Mesenchymal stem cell (in vitro differentiated cells and primary cell): Measurements from ENCODE around the gene USP24. TPM values are rescaled to one million over a fixed set of nuclear protein-coding genes. Genes with fewer than 3 reads are reported as not detected.
A peak's percentile ranks its signal among the peaks of the same experiment; 100 is the strongest.

Source experiments
- DNase-seq: peaks from one replicate; pipeline ENCODE4 v3.0.0-alpha.2; 2013
- H2AFZ ChIP-seq: one replicate; pipeline ENCODE4 v1.6.1; 2013; ENCODE audit warnings: low read depth, mild to moderate bottlenecking, control low read depth, inconsistent platforms, low read length, moderate library complexity
- H2AK5ac ChIP-seq: 2 replicates; pipeline ENCODE4 v1.6.1; 2013; ENCODE audit warnings: low read length, moderate library complexity, mild to moderate bottlenecking, inconsistent platforms; ENCODE audit not compliant: severe bottlenecking
- H2BK120ac ChIP-seq: one replicate; pipeline ENCODE4 v1.6.1; 2013; ENCODE audit warnings: low read depth, mild to moderate bottlenecking, inconsistent platforms, low read length, moderate library complexity
- H2BK12ac ChIP-seq, 2 experiments: one replicate each; pipeline ENCODE4 v1.6.1; 2013; ENCODE audit warnings: inconsistent platforms in 2 of 2, low read length in 2 of 2, mild to moderate bottlenecking in 2 of 2, moderate library complexity in 2 of 2, control low read depth in 1 of 2
- H2BK15ac ChIP-seq: one replicate; pipeline ENCODE4 v1.6.1; 2013; ENCODE audit warnings: mild to moderate bottlenecking, low read depth, inconsistent platforms; ENCODE audit not compliant: poor library complexity, severe bottlenecking
- H2BK5ac ChIP-seq: 2 replicates; pipeline ENCODE4 v1.6.1; 2013; ENCODE audit warnings: low read depth, mild to moderate bottlenecking, low read length, control low read depth, inconsistent platforms; ENCODE audit not compliant: poor library complexity, severe bottlenecking
- H3K14ac ChIP-seq, 2 experiments: one replicate each; pipeline ENCODE4 v1.6.1; 2013; ENCODE audit warnings: inconsistent platforms in 2 of 2, low read length in 2 of 2, control low read depth in 1 of 2, mild to moderate bottlenecking in 1 of 2, moderate library complexity in 1 of 2
- H3K18ac ChIP-seq, 2 experiments: one replicate each; pipeline ENCODE4 v1.6.1; 2013; ENCODE audit warnings: inconsistent platforms in 2 of 2, low read length in 2 of 2, control low read depth in 1 of 2, low read depth in 1 of 2, mild to moderate bottlenecking in 1 of 2
- H3K23ac ChIP-seq, 2 experiments: one replicate each; pipeline ENCODE4 v1.6.1; 2013; ENCODE audit warnings: inconsistent platforms in 2 of 2, low read length in 2 of 2, mild to moderate bottlenecking in 2 of 2, moderate library complexity in 2 of 2, control low read depth in 1 of 2
- H3K27ac ChIP-seq: 2 replicates; pipeline ENCODE4 v1.5.1; 2013; ENCODE audit warnings: mild to moderate bottlenecking, moderate library complexity, low read length, control low read depth, inconsistent platforms; ENCODE audit not compliant: poor library complexity, severe bottlenecking
- H3K27me3 ChIP-seq, 2 experiments: 2 replicates each; pipeline versions ENCODE4 v1.6.1 to v1.7.0; 2013; ENCODE audit warnings: low read length in 2 of 2, mild to moderate bottlenecking in 2 of 2, moderate library complexity in 2 of 2, control low read depth in 1 of 2, inconsistent platforms in 1 of 2; ENCODE audit not compliant: control insufficient read depth in 1 of 2, insufficient read depth in 1 of 2
- H3K36me3 ChIP-seq, 2 experiments: 2 replicates each; pipeline versions ENCODE4 v1.6.1 to v1.7.0; 2013; ENCODE audit warnings: low read length in 2 of 2, control low read depth in 1 of 2, inconsistent platforms in 1 of 2, low read depth in 1 of 2, mild to moderate bottlenecking in 1 of 2; ENCODE audit not compliant: insufficient read depth in 2 of 2, control insufficient read depth in 1 of 2
- H3K4ac ChIP-seq, 2 experiments: one replicate each; pipeline ENCODE4 v1.6.1; 2013; ENCODE audit warnings: inconsistent platforms in 2 of 2, low read length in 2 of 2, mild to moderate bottlenecking in 2 of 2, moderate library complexity in 2 of 2, control low read depth in 1 of 2, low read depth in 1 of 2
- H3K4me1 ChIP-seq: 2 replicates; pipeline ENCODE4 v1.6.1; 2013; ENCODE audit warnings: low read depth, low read length, control low read depth; ENCODE audit not compliant: control insufficient read depth, insufficient read depth
- H3K4me2 ChIP-seq: 2 replicates; pipeline ENCODE4 v1.6.1; 2013; ENCODE audit warnings: low read length, mild to moderate bottlenecking, inconsistent platforms; ENCODE audit not compliant: poor library complexity, severe bottlenecking
- H3K4me3 ChIP-seq, 2 experiments: 2 replicates each; pipeline versions ENCODE4 v1.5.1 to v1.7.0; 2013; ENCODE audit warnings: low read length in 2 of 2, mild to moderate bottlenecking in 2 of 2, control low read depth in 1 of 2, low read depth in 1 of 2; ENCODE audit not compliant: insufficient read depth in 1 of 2
- H3K79me1 ChIP-seq: replicated peaks from 2 replicates; pipeline ENCODE4 v1.6.1; 2013; ENCODE audit warnings: mild to moderate bottlenecking, control low read depth, low read length, inconsistent platforms; ENCODE audit not compliant: poor library complexity, severe bottlenecking
- H3K9ac ChIP-seq: 2 replicates; pipeline ENCODE4 v1.7.0; 2013; ENCODE audit warnings: mild to moderate bottlenecking, low read length, moderate library complexity
- H3K9me3 ChIP-seq: 2 replicates; pipeline ENCODE4 v1.7.0; 2013; ENCODE audit warnings: mild to moderate bottlenecking, low read length; ENCODE audit not compliant: control insufficient read depth
- H4K8ac ChIP-seq: one replicate; pipeline ENCODE4 v1.6.1; 2013; ENCODE audit warnings: inconsistent platforms, mild to moderate bottlenecking, low read length, moderate library complexity
- H4K91ac ChIP-seq: one replicate; pipeline ENCODE4 v1.6.1; 2013; ENCODE audit warnings: mild to moderate bottlenecking, low read length, inconsistent platforms
- WGBS: methylation state at CpG from one replicate; pipeline ENCODE4 v1.1.7; 2013; ENCODE audit warnings: mixed read lengths; 5-methylcytosine and 5-hydroxymethylcytosine counted together
- polyA plus RNA-seq, 2 experiments: library from polyadenylated mRNA; stranded (reverse); fragments of 200-250 nt; gene quantifications; one replicate each; pipeline ENCODE4 v1.2.3, GENCODE V29; 2013

The USP24 gene
- 14.4 TPM for polyA plus RNA-seq (2013, experiment 1 of 2)
- polyA plus RNA-seq (2013, experiment 2 of 2): 13.3 TPM

DNA sequence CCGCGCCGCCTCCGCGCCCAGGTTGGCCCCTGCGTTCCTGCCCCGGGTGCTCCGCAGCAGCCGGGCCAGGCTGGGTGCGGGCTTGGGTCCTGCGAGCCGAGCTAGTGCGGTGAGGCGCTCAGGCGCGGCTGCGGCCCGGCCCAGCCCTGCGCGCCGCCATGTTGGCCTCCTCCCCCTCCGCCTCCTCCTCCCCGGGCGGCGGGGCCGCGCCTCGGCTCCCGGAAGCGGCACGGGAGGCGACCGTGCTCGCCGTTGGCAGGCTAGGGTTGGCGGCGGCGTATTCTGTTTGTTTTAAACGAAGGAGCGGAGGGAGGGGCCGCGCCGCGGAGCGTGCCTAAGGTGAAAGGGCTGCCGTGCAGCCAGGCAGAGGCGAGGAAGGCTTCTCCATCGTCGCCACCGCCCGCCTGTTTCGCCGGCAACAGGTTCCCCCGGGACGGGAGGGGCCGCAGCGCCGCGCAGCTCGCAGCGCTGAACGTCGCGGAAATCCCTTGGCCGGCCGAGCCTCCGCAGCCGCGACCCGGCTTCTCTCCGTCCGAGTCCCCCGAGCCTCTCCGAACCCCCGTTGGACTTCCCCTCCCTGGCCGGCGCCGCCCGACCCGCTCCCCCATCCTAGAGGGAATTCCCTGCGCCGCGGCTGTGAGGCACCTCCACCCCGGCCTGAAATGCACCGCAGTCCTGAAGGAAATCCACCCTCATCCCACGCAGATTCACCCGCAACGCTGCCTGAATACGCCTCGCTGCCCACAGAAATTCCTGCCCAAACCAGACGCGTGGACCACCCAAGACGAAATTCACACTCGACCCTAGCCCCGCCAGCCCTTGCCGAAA lies at the start of gene USP24:
TSS of gene USP24 (minus strand) at position 171 of the 828 bp plus-strand sequence. CDS start 251 bp downstream, outside the sequence.
- Histone ChIP-seq H4K8ac (peak within 1 kb of the TSS; percentile 99), H3K4me3 (peak within 1 kb of the TSS; percentile 93 to 95), H3K14ac (peak within 1 kb of the TSS; percentile 74 to 99), H2BK120ac (peak within 1 kb of the TSS; percentile 82), H3K27ac (peak within 1 kb of the TSS; percentile 80), H3K4me2 (peak within 1 kb of the TSS; percentile 85), H4K91ac (peak within 1 kb of the TSS; percentile 98), H3K18ac (peak within 1 kb of the TSS; percentile 98 to 100), H2BK5ac (peak within 1 kb of the TSS; percentile 75), H3K79me1 (peaks cover 3% of the 10 kb centered on the region), H2AK5ac (peak within 1 kb of the TSS; percentile 59), H2AFZ (peak within 1 kb of the TSS; percentile 81), H3K4ac (peak within 1 kb of the TSS; percentile 100), H3K27me3 (no peaks in the 10 kb centered on the region), H3K9ac (peak within 1 kb of the TSS; percentile 91), H2BK12ac (peak within 1 kb of the TSS; percentile 59 to 93), H2BK15ac (peak within 1 kb of the TSS; percentile 87), H3K23ac (peak within 1 kb of the TSS; percentile 7 to 100), H3K9me3 (no peaks in the 10 kb centered on the region), H3K4me1 (peaks cover 4% of the 10 kb centered on the region), H3K36me3 (no peaks in the 10 kb centered on the region)
- DNase-seq: peak; percentile 80
- under 1% methylated on average over 70 of the region's 96 CpGs for WGBS

DNA sequence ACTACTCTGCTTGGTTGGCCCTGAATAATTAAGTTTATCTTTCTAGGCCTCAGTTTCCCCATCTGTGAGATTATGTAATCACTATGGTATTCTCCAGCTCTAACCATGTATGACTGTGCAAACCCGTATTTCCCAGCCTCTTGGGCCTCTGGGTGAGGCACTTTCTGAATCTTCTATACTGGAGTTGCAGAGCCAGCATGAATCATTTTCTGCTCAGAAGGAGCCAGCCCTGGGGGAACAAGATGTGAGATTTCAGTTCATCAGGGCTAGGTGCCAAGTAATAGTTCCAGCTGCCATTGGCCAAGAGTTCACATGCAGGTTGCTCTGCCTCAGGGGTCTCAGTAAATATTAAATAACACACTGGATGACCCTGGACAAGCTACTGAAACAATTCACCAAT lies 47.7 kb upstream of the USP24 start:
- WGBS: 87% methylated on average over 1 of the region's 1 CpG

GRCh38 chr1:55259911-55260609 lies 44.9 kb upstream of the USP24 start:
- Histone ChIP-seq H3K18ac (no peak overlapping the region), H4K91ac (no peak overlapping the region), H3K27ac (no peak overlapping the region), H3K9ac (no peak overlapping the region), H3K4ac (no peak overlapping the region), H3K27me3 (no peaks in the 10 kb centered on the region), H3K14ac (no peak overlapping the region), H3K79me1 (no peaks in the 10 kb centered on the region), H3K4me3 (no peak overlapping the region), H2BK120ac (no peak overlapping the region), H2BK12ac (no peak overlapping the region), H3K36me3 (no peaks in the 10 kb centered on the region), H3K9me3 (no peaks in the 10 kb centered on the region), H2AFZ (no peak overlapping the region), H3K4me2 (no peak overlapping the region), H2BK15ac (no peak overlapping the region), H2BK5ac (no peak overlapping the region), H4K8ac (no peak overlapping the region), H3K23ac (no peak overlapping the region), H3K4me1 (peaks cover 3% of the 10 kb centered on the region), H2AK5ac (no peak overlapping the region)
- 93% methylated on average over 6 of the region's 7 CpGs for WGBS
- no peak for DNase-seq

More for the DNA sequence above, 47.7 kb upstream of the USP24 start:
- H2BK5ac ChIP-seq: no peak overlapping the region
- H3K14ac ChIP-seq: no peak overlapping the region
- no peak overlapping the region for H3K23ac ChIP-seq
- H3K4me1 ChIP-seq: peaks cover 3% of the 10 kb centered on the region
- H3K4ac ChIP-seq: no peak overlapping the region
- H3K27me3 ChIP-seq: no peaks in the 10 kb centered on the region
- H2BK120ac ChIP-seq: no peak overlapping the region
- H3K18ac ChIP-seq: no peak overlapping the region
- H3K4me3 ChIP-seq: no peak overlapping the region
- H3K9me3 ChIP-seq: no peaks in the 10 kb centered on the region
- no peak overlapping the region for H2BK15ac ChIP-seq
- H2BK12ac ChIP-seq: no peak overlapping the region
- no peak overlapping the region for H2AFZ ChIP-seq
- no peak overlapping the region for H3K4me2 ChIP-seq
- no peak overlapping the region for H2AK5ac ChIP-seq
- H3K79me1 ChIP-seq: no peaks in the 10 kb centered on the region
- no peak overlapping the region for H4K8ac ChIP-seq
- H4K91ac ChIP-seq: no peak overlapping the region
- H3K36me3 ChIP-seq: no peaks in the 10 kb centered on the region
- no peak for DNase-seq
- no peak overlapping the region for H3K9ac ChIP-seq
- no peak overlapping the region for H3K27ac ChIP-seq

DNA sequence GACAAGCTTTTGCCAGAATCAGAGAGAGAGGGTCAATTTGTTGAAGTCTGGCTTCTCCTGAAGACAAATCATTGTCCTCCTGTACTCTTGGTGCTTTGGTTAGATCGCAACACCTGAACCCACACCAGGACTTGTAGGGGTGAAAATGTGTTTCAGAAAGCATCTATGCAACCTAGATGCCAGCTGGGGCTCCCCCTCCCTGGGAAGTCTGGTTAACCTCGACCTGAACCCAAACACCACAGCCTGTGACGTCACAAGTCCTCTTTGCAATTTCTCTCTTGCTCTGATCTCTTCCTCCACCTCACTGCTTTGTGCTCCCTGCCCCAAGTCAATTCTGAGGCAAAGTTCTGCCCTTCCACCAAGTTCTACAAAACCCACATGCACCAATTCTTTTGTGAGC lies 42.8 kb upstream of the USP24 start:
- Histone ChIP-seq H3K27me3 (no peaks in the 10 kb centered on the region), H2BK15ac (no peak overlapping the region), H4K91ac (no peak overlapping the region), H3K18ac (no peak overlapping the region), H3K79me1 (no peaks in the 10 kb centered on the region), H3K4me1 (peaks cover 3% of the 10 kb centered on the region), H3K4ac (no peak overlapping the region), H2BK12ac (no peak overlapping the region), H2BK120ac (no peak overlapping the region), H3K23ac (no peak overlapping the region), H3K27ac (no peak overlapping the region), H2BK5ac (no peak overlapping the region), H3K9ac (no peak overlapping the region), H2AFZ (no peak overlapping the region), H3K14ac (no peak overlapping the region), H3K4me2 (no peak overlapping the region), H2AK5ac (no peak overlapping the region), H3K4me3 (no peak overlapping the region), H4K8ac (no peak overlapping the region), H3K9me3 (no peaks in the 10 kb centered on the region), H3K36me3 (no peaks in the 10 kb centered on the region)
- 88% methylated on average over 3 of the region's 3 CpGs for WGBS
- DNase-seq: no peak
